ENCODE data around the gene HCAR3. TPM values are rescaled to one million over a fixed set of nuclear protein-coding genes. Genes with fewer than 3 reads are reported as not detected.
A peak's percentile ranks its signal among the peaks of the same experiment; 100 is the strongest.
"Not testable (repeated sequence)": the region's sequence is repeated elsewhere in the genome, so short reads cannot be mapped to it uniquely, and the experiment has no call there.

Gene HCAR3
- total and polyA plus RNA-seq, 2 of the 8 experiments (the other 6 are each of a cell fraction or from before 2014, with no cell fraction given), result not detected

DNA sequence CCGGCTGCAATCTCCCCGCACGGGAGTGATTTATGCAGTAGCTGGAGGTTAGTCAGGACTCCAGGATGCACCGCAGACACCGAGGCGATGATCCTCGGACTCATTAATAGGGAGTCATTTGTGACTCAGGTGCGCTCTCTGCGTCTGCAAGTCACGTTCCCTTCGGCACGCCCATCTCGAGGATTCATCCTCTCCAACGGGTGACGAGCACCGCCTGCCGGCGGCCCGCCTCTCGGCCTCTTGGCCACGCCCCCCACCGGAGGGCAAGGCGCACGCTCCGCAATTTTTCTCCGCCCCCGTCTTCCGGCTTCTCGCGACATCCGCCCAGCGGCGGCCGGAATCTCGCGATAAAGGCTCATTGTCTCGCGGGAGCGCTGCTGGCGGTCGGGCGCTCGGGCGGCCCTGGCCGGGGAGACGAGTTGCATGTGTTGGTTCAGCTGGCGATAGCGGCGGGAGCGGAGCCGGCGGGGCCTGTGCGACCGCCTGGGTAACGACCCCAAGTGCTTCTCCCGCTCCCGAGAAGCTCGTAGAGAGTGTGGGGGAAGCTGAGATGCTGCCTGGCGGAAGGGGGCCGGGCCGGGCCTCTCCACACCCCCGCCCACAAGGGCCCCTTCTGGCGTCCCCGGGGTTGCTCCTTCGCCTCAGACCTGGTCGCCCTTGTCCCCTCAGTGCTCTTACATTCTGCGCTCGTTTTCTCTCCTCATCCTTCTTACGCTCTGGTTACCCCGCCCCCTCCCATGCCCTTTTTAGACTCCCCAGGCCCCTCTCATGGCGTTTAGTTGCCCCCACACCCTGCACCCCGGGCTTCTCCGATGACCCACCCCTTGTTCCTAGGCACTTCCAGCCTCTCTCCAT lies 36.1 kb upstream of the HCAR3 start, which contains the start of gene DENR (continued):
- no peak for TF ChIP-seq HDAC6 (IDR thresholded peaks at IDR 0.05; ENCODE audit: low read depth, low read length)

DNA sequence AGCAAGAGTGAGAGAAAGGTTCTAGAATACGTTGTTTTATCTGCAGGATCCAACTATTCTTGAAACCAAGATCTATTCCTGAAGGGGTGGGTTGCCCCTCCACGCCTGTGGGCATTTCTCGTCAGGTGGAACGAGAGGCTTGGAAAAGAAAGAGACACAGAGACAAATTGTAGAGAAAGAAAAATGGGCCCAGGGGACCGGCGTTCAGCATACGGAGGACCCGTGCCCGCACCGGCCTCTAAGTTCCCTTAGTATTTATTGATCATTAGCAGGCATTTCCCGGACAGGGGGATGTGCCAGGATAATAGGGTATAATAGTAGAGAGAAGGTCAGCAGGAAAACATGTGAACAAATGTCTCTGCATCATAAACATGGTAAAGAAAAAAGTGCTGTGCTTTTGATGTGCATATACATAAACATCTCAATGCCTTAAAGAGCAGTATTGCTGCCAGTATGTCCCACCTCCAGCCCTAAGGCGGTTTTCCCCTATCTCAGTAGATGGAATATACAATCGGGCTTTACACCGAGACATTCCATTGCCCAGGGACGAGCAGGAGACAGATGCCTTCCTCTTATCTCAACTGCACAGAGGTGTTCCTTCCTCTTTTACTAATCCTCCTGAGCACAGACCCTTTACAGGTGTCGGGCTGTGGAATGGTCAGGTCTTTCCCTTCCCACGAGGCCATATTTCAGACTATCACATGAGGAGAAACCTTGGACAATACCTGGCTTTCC lies 34.3 kb upstream of the HCAR3 start:
- H2AK5ac ChIP-seq (ENCODE audit: low read depth, low read length); H4K20me1 ChIP-seq (replicated peaks in 1 of 2; ENCODE audit: control insufficient read depth in 1 of 2, insufficient read depth in 2 of 2, low read length in 2 of 2); CTCF ChIA-PET (ENCODE audit: partially characterized antibody); H3K9me3 ChIP-seq (ENCODE audit: insufficient read depth in 2 of 2, low read depth in 1 of 2, low read length in 1 of 2); H3K4me1 ChIP-seq (replicated peaks in 1 of 4; ENCODE audit: control insufficient read depth in 3 of 4, insufficient read depth in 4 of 4, low read length in 3 of 4); POLR2A ChIA-PET (ENCODE audit: partially characterized antibody); H4K91ac ChIP-seq (replicated peaks; ENCODE audit: insufficient read length, low read length); H2BK120ac ChIP-seq (replicated peaks; ENCODE audit: low read depth, low read length); FAIRE-seq; H3K23me2 ChIP-seq (ENCODE audit: low read depth, low read length); H2BK15ac ChIP-seq (ENCODE audit: low read length); H3K27me3 ChIP-seq (replicated peaks in 1 of 4; ENCODE audit: control insufficient read depth in 3 of 4, extremely low read depth in 1 of 4, insufficient read depth in 3 of 4, low read length in 3 of 4); H3K56ac ChIP-seq (replicated peaks; ENCODE audit: insufficient read length, low read depth, low read length); H3K23ac ChIP-seq (ENCODE audit: insufficient read length); H3K4ac ChIP-seq (replicated peaks; ENCODE audit: insufficient read length, low read depth, low read length); H2BK20ac ChIP-seq (ENCODE audit: low read length); H4K5ac ChIP-seq (ENCODE audit: insufficient read length, low read depth, low read length); H3K79me1 ChIP-seq (ENCODE audit: low read depth, low read length); H2BK12ac ChIP-seq (ENCODE audit: low read depth, low read length); H2AFZ ChIP-seq (ENCODE audit: low read length); H3K14ac ChIP-seq (ENCODE audit: insufficient read length); H4K8ac ChIP-seq (ENCODE audit: extremely low read depth, insufficient read depth, low read length): not testable (repeated sequence)
- peak overlapping the region in 2 of 4 experiments; percentile 5 to 79; a peak in 3 of 8 replicates for H3K4me3 ChIP-seq (ENCODE audit: extremely low read depth in 1 of 4, insufficient read depth in 2 of 4, low read depth in 3 of 4, low read length in 4 of 4)
- peak overlapping the region; percentile 68; the same call in 1 of the 2 replicates for H3K18ac ChIP-seq (ENCODE audit: extremely low read depth, low read length)
- H3K9ac ChIP-seq (replicated peaks in 1 of 4; ENCODE audit: extremely low read depth in 1 of 4, low read depth in 3 of 4, low read length in 3 of 4), result peak overlapping the region in 2 of 4 experiments; percentile 17 to 61; a peak in 1 of 7 replicates
- H3K79me2 ChIP-seq (ENCODE audit: control insufficient read depth in 1 of 2, insufficient read depth in 2 of 2, low read length in 2 of 2), result peaks cover 0 to 28% of the 10 kb centered on the region in 2 experiments; a peak in 3 of 4 replicates
- H3K27ac ChIP-seq (ENCODE audit: low read depth, low read length), result peak overlapping the region; percentile 82
- H2BK5ac ChIP-seq (ENCODE audit: low read depth, low read length), result peak overlapping the region; percentile 67
- 52% methylated on average over 17 of the region's 17 CpGs; no CpG with 5 or more reads in 1 of the 2 experiments for WGBS, 2 experiments (ENCODE audit: extremely low coverage in 1 of 2, insufficient coverage in 1 of 2, insufficient read length in 1 of 2, insufficient replicate concordance in 2 of 2, low coverage in 1 of 2, low lambda C conversion rate in 2 of 2, missing lambda C conversion rate in 1 of 2)
- DNase-seq (ENCODE audit: low read depth in 1 of 2, low spot score in 2 of 2), result peak in 1 of 2 experiments; percentile 49
- H3K4me2 ChIP-seq (ENCODE audit: insufficient read depth in 1 of 2, low read depth in 2 of 2, low read length in 2 of 2), result peak overlapping the region; percentile 85 to 96
- peaks cover 5 to 22% (median 15%) of the 10 kb centered on the region in 4 experiments for H3K36me3 ChIP-seq (ENCODE audit: control insufficient read depth in 2 of 4, insufficient read depth in 4 of 4, low read length in 3 of 4)

Data from H1 (cell line).